HL-60 (cell line): ENCODE measurements around the gene ACTA2.

Experiments used
- CTCF ChIP-seq: IDR thresholded peaks from one replicate; pipeline ENCODE4 v1.5.1; 2011; ENCODE audit warnings: low read length, control low read depth, inconsistent platforms; ENCODE audit not compliant: insufficient read depth
- GABPA ChIP-seq: IDR thresholded peaks from 2 replicates; pipeline ENCODE4 v1.6.1; 2012; ENCODE audit warnings: low read depth

DNA sequence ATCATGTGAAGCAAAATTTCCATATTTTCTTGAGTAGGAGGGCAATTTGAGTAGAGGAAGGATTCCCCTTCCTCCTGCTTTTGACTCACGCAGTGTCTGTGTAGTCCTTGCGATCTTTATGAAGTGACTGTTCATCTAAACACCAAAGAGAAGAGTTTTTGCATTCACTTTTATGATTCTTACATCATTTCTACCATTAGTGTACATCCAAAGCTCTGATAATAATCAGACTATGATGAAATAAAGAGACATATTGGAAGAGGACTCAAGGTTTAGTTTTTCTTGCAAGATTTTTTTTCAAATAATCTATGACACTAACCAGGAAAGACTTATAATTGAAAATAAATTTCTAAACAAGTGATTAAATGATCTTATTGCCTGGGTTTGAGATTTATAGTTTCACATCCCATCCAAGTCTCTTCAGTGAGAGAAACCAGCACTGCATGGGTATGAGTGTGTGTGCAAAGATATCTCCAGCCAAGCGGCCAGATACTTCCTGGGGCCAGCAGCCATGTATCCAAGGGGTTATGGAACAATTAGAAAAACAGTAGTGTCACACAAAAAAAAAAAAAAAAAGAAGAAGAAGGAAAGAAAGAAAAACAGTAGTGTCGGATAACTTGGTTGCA lies 2.0 kb upstream of the ACTA2 start:
- TF ChIP-seq CTCF, result no peak
- no peak for TF ChIP-seq GABPA
